Lower lobe of right lung (tissue), 2 donors: ENCODE data around the gene PATJ. TPM values are rescaled to one million over a fixed set of nuclear protein-coding genes. Genes with fewer than 3 reads are reported as not detected.
A peak's percentile ranks its signal among the peaks of the same experiment; 100 is the strongest.
"Not testable (repeated sequence)": the region's sequence is repeated elsewhere in the genome, so short reads cannot be mapped to it uniquely, and the experiment has no call there.

Experiments
- ATAC-seq, 2 donors: fragments of 200-7000 bp; cut with Tn5 transposase; one replicate each; pipeline ENCODE4 v1.9.1; 2020 to 2022; ENCODE audit warnings: mild to moderate bottlenecking in 2 of 2, moderate library complexity in 2 of 2
- DNase-seq: peaks from one replicate; pipeline ENCODE4 v3.0.0-alpha.2; 2020
- H3K27ac ChIP-seq: fragments of 200-600 bp; one replicate; pipeline ENCODE4 v1.8.0; 2022
- H3K27me3 ChIP-seq: fragments of 200-600 bp; one replicate; pipeline ENCODE4 v1.8.0; 2022; ENCODE audit warnings: low read depth
- H3K36me3 ChIP-seq: fragments of 200-600 bp; one replicate; pipeline ENCODE4 v1.8.0; 2022; ENCODE audit warnings: mild to moderate bottlenecking
- H3K4me1 ChIP-seq: fragments of 200-600 bp; one replicate; pipeline ENCODE4 v1.8.0; 2022
- H3K4me3 ChIP-seq: fragments of 200-600 bp; one replicate; pipeline ENCODE4 v1.8.0; 2022; ENCODE audit warnings: mild to moderate bottlenecking
- H3K9me3 ChIP-seq: fragments of 200-600 bp; one replicate; pipeline ENCODE4 v1.8.0; 2022
- CTCF ChIP-seq: fragments of 200-600 bp; IDR thresholded peaks from one replicate; pipeline ENCODE4 v1.8.0; 2022; ENCODE audit warnings: antibody characterized with exemption, mild to moderate bottlenecking
- intact Hi-C: fragments of 100-400 bp; cut with DNase I; formaldehyde crosslinking; loops from one replicate; pipeline ENCODE4 v1.11.0; 2022
- total RNA-seq: library from RNA; stranded (reverse); fragmentation: NEBNext Ultra II Directional; extraction: Animal tissue kit (Norgen Biotek cat#: 25700); gene quantifications from one replicate; pipeline ENCODE4 v1.2.1, GENCODE V29; 2021
- donor health status: DM: no; HTN: yes; CAD: no; lungs with severe emphysema.

Gene PATJ
- total RNA-seq, 1 donor from 2014 or later, result 63.9 TPM

- no peaks in the 10 kb centered on the region for H3K27me3 ChIP-seq
- no peak overlapping the region for H3K4me3 ChIP-seq
- H3K4me1 ChIP-seq, result no peaks in the 10 kb centered on the region
- H3K36me3 ChIP-seq, result peaks cover 23% of the 10 kb centered on the region
- no peak for DNase-seq
- no peaks in the 10 kb centered on the region for H3K9me3 ChIP-seq
- intact Hi-C loops, result no loop called here
- ATAC-seq, result no peak
- no peak overlapping the region for H3K27ac ChIP-seq
- TF ChIP-seq CTCF, result no peak
Observed at GRCh38 chr1:61711969-61712368, 30.3 kb upstream of the PATJ start.

GRCh38 chr1:61718996-61719663, 23.1 kb upstream of the PATJ start:
- H3K4me1 ChIP-seq, result peaks cover 17% of the 10 kb centered on the region
- H3K9me3 ChIP-seq, intact Hi-C loops, ATAC-seq, H3K27me3 ChIP-seq, H3K27ac ChIP-seq, DNase-seq, H3K4me3 ChIP-seq: not testable (repeated sequence)
- H3K36me3 ChIP-seq, result peaks cover 26% of the 10 kb centered on the region

GRCh38 chr1:61724506-61724812, 17.8 kb upstream of the PATJ start:
- intact Hi-C loops, result no loop called here

GRCh38 chr1:61724813-61725694, 17.2 kb upstream of the PATJ start, which contains the start of gene TM2D1:
Gene TM2D1 (minus strand): TSS chr1:61725141. CDS start chr1:61725120, 21 bp downstream.
- H3K27ac ChIP-seq, result peak within 1 kb of the TSS; percentile 97
- peaks cover 24% of the 10 kb centered on the region for H3K4me1 ChIP-seq
- TF ChIP-seq CTCF, result no peak
- ATAC-seq (peak; percentile 99 to 100), DNase-seq (peak; percentile 93)
- no peaks in the 10 kb centered on the region for H3K9me3 ChIP-seq
- H3K27me3 ChIP-seq, result no peaks in the 10 kb centered on the region
- intact Hi-C loops, result no loop called here
- H3K36me3 ChIP-seq, result peaks cover 5% of the 10 kb centered on the region
- peak within 1 kb of the TSS; percentile 82 for H3K4me3 ChIP-seq

More at GRCh38 chr1:61724506-61724812, 17.8 kb upstream of the PATJ start:
- peak overlapping the region; percentile 82 for H3K4me3 ChIP-seq
- peaks cover 24% of the 10 kb centered on the region for H3K4me1 ChIP-seq
- H3K36me3 ChIP-seq, result peaks cover 11% of the 10 kb centered on the region
- no peak for TF ChIP-seq CTCF
- H3K9me3 ChIP-seq, result no peaks in the 10 kb centered on the region
- ATAC-seq, result peak in 1 of 2 donors; percentile 3
- H3K27ac ChIP-seq, result peak overlapping the region; percentile 97
- H3K27me3 ChIP-seq, result no peaks in the 10 kb centered on the region
- DNase-seq, result no peak

GRCh38 chr1:61727544-61727943, 14.7 kb upstream of the PATJ start:
- intact Hi-C loops, result no loop called here
- no peak for TF ChIP-seq CTCF
- ATAC-seq (no peak), DNase-seq (no peak)
- peaks cover 21% of the 10 kb centered on the region for H3K4me1 ChIP-seq
- H3K36me3 ChIP-seq, result no peaks in the 10 kb centered on the region
- no peak overlapping the region for H3K4me3 ChIP-seq
- H3K9me3 ChIP-seq, result no peaks in the 10 kb centered on the region
- no peaks in the 10 kb centered on the region for H3K27me3 ChIP-seq
- H3K27ac ChIP-seq, result no peak overlapping the region

GRCh38 chr1:61730679-61731078, 11.6 kb upstream of the PATJ start:
- H3K9me3 ChIP-seq, ATAC-seq, H3K36me3 ChIP-seq, H3K27ac ChIP-seq, DNase-seq, H3K4me1 ChIP-seq, intact Hi-C loops, H3K27me3 ChIP-seq, H3K4me3 ChIP-seq: not testable (repeated sequence)
